Cardiac fibroblast (primary cell): ENCODE results near the gene ACTL6B.
A peak's percentile ranks its signal among the peaks of the same experiment; 100 is the strongest.

Source experiments
- DNase-seq, 2 donors: peaks; one replicate each; pipeline versions ENCODE4 v3.0.0 to v3.0.0-alpha.2; 2010; ENCODE audit warnings: low read depth in 2 of 2
- H3K4me3 ChIP-seq, 2 donors: replicated peaks in 1 of 2; 1 replicate in 1 of 2; 2 replicates in 1 of 2; pipeline ENCODE4 v1.5.1; 2011; ENCODE audit warnings: low read depth in 2 of 2, low read length in 2 of 2, mild to moderate bottlenecking in 2 of 2, moderate library complexity in 1 of 2
- TF ChIP-seq, protein P1 (sequence below): IDR thresholded peaks from one replicate; pipeline ENCODE4 v1.5.1; 2011; ENCODE audit warnings: low read depth, mild to moderate bottlenecking, low read length, inconsistent platforms

ACTL6B gene

DNA sequence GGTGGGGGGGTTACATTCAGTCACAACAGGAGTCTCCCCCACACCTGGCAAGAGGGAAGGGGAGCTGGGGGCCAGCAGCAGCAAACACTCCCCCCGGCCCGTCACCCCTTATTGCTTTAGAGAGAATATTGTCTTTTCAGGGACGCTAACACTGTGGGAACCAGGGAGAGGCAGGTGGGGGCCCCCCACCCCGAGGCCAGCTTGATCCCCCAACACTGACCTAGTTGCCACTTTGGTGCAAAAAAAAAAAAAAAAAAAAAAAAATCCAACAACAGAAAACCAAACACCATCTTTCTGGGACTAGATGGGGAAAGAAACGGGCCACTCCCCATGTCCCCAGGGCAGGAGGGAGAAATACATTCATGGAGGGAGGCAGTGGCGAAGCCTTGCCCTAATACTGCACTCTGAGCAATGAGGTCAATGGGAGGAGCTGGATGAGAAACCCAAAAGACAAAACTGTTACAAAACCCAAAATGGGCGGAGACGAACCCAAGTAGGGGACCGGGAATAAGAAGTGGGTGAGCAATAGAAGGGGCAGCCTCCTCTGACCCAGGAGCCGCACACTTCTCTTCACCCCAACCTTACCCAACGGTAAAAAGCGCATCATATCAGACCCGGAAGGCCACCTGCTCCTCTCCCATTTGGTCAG is 23.8 kb upstream of the ACTL6B start:
- TF ChIP-seq, protein P1, sequence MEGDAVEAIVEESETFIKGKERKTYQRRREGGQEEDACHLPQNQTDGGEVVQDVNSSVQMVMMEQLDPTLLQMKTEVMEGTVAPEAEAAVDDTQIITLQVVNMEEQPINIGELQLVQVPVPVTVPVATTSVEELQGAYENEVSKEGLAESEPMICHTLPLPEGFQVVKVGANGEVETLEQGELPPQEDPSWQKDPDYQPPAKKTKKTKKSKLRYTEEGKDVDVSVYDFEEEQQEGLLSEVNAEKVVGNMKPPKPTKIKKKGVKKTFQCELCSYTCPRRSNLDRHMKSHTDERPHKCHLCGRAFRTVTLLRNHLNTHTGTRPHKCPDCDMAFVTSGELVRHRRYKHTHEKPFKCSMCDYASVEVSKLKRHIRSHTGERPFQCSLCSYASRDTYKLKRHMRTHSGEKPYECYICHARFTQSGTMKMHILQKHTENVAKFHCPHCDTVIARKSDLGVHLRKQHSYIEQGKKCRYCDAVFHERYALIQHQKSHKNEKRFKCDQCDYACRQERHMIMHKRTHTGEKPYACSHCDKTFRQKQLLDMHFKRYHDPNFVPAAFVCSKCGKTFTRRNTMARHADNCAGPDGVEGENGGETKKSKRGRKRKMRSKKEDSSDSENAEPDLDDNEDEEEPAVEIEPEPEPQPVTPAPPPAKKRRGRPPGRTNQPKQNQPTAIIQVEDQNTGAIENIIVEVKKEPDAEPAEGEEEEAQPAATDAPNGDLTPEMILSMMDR = no peak
- H3K4me3 ChIP-seq = no peak overlapping the region
- peak in 1 of 2 donors; percentile 59 for DNase-seq

DNA sequence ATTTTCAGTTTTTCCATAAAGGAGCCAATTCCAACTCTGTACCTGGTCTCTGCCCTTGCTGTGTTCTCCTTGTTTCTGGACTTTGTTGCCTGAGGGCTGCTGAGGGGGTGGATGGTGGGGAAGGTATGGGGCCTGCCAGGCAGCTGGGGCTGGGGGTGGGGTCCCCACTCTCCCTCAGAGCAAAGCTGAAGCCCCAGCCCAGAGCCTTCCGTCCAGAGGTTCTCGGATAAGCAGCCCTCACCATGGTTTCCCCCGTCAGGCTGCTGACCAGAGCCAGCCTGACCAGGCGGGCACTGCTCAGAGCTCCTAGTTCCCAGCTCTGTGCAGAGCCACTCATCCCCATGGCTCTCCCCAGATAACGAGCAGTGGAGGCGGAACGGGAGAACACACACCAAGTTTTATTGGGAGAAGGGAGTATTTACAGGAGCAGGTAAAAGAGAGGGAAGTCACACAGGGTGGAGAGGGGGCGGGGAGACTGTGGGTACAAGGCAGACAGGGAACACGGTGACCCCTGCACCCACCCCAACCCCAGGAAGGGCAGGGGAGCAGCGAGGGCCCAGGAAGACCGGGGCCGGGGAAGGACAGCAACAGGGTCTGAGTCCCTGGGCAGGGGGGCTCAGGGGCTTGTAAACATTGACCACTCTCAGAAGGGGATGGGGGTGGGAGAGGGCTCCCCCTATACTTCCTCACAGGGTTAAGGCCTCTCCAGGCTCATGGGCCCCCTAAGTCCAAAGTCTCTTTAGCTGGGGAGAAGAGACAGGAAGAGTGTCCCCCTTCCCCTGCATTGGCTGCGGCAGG is 23.1 kb upstream of the ACTL6B start:
- H3K4me3 ChIP-seq = no peak overlapping the region
- DNase-seq = no peak
- TF ChIP-seq, protein P1 = no peak

DNA sequence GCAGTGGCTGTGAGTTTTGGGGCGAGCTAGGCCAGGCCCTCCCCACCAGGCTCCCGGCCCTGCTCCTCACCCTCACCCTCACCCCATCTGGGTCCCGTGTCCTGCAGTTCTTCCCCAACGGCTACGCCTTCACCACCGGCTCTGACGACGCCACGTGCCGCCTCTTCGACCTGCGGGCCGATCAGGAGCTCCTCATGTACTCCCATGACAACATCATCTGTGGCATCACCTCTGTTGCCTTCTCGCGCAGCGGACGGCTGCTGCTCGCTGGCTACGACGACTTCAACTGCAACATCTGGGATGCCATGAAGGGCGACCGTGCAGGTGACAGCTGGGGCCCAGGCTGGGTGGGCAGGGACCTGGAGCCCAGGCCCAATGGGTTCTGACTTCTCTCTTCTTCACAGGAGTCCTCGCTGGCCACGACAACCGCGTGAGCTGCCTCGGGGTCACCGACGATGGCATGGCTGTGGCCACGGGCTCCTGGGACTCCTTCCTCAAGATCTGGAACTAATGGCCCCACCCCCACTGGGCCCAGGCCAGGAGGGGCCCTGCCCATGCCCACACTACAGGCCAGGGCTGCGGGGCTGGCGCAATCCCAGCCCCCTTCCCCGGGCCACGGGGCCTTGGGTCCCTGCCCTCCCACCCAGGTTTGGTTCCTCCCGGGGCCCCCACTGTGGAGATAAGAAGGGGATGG is 22.2 kb upstream of the ACTL6B start:
- no peak for DNase-seq
- TF ChIP-seq, protein P1 = no peak
- H3K4me3 ChIP-seq = no peak overlapping the region

DNA sequence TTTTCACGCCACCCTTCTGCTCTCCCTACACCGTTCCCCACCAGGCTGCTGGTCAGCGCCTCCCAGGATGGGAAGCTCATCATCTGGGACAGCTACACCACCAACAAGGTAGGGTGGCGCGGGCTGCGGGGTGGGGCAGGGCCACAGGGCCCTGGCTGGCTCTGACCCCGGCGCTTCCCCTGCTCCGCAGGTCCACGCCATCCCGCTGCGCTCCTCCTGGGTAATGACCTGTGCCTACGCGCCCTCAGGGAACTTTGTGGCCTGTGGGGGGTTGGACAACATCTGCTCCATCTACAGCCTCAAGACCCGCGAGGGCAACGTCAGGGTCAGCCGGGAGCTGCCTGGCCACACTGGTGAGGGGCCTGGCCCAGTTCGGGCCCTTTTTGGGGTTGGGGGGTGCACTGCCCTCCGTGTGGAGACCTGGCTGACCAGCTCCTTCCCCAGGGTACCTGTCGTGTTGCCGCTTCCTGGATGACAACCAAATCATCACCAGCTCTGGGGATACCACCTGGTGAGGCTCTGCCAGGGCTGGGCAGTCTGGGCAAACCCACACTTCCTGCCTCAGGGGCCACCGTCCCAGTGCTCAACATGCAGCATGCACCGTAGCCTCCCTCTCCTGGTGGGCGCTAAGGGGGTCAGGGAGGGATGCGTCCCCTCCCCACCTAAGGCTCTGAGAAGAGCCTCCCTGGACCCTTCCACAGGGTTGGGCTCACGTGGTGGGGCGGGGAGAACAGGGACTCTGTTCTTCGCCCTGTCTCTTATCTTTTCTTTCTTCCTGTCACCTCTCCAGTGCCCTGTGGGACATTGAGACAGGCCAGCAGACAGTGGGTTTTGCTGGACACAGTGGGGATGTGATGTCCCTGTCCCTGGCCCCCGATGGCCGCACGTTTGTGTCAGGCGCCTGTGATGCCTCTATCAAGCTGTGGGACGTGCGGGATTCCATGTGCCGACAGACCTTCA is 21.3 kb upstream of the ACTL6B start:
- H3K4me3 ChIP-seq = no peak overlapping the region
- TF ChIP-seq, protein P1 = no peak
- DNase-seq = no peak

DNA sequence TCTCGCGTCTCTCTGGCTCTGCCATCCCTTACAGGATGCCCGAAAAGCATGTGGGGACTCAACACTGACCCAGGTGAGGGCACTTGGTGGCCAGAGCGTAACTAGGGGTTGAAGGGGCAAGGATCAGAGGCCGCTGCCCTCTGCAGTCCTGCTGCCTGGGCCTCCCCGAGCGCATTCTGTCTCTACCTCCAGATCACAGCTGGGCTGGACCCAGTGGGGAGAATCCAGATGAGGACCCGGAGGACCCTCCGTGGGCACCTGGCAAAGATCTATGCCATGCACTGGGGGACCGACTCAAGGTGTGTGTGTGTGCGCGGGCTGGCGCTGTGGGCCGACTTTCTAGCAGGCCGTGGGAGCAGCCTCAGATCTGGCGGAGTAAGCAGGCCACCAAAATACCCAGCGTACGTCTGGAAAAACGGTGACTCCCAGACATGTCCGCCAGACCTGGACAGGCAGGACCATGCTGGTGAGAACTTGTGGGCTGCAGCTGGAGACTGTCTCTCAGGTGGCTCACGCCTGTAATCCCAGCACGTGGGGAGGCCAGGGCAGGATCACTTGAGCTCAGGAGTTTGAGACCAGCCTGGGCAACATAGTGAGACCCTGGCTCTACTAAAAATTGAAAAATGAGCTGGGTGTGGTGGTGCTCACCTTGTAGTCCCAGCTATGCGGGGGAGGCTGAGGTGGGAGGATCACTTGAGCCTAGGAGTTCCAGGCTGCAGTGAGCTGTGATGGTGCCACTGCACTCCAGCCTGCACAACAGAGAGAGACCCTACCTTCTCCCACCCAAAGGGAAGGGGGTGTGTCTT is 20.5 kb upstream of the ACTL6B start:
- DNase-seq = no peak
- peak overlapping the region; percentile 95 to 100 for H3K4me3 ChIP-seq
- TF ChIP-seq, protein P1 = no peak
